Measurements from ENCODE around the gene MYCT1. TPM values are rescaled to one million over a fixed set of nuclear protein-coding genes. Genes with fewer than 3 reads are reported as not detected.
A peak's percentile ranks its signal among the peaks of the same experiment; 100 is the strongest.
"Not testable (repeated sequence)": the region's sequence is repeated elsewhere in the genome, so short reads cannot be mapped to it uniquely, and the experiment has no call there.

MYCT1 gene, protein sequence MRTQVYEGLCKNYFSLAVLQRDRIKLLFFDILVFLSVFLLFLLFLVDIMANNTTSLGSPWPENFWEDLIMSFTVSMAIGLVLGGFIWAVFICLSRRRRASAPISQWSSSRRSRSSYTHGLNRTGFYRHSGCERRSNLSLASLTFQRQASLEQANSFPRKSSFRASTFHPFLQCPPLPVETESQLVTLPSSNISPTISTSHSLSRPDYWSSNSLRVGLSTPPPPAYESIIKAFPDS
- 0.50 TPM for polyA plus RNA-seq (2013, experiment 1 of 2; ENCODE audit: insufficient read length)
- polyA plus RNA-seq (2013, experiment 2 of 2; ENCODE audit: insufficient read length): 0.31 TPM

- DNase-seq: peak; percentile 13
These were observed at the start of gene MYCT1 for GRCh38 chr6:152697634-152698033. Gene MYCT1 (plus strand): TSS chr6:152697897. CDS start chr6:152697903, 6 bp downstream.

- no peak for DNase-seq
These were observed 49.6 kb upstream of the MYCT1 start for GRCh38 chr6:152648105-152648504.

- peak; percentile 31 for DNase-seq
These were observed 45.7 kb upstream of the MYCT1 start for GRCh38 chr6:152651986-152652385.

DNA sequence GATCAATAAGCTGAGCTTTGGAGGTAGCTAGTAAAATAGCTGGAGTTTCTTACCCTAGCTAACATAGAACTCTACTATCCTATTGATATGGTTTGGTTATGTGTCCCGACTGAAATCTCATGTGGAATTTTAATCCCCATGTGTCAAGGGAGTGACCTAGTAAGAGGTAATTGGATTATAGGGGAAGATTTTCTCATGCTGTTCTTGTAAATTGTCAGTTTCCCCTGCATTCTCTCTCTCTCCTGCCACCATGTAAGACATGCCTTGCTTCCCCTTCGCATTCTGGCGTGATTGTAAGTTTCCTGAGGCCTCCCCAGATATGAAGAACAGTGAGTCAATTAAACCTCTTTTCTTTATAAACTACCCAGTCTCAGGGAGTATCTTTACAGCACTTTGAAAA lies 35.9 kb upstream of the MYCT1 start:
- DNase-seq: no peak

DNA sequence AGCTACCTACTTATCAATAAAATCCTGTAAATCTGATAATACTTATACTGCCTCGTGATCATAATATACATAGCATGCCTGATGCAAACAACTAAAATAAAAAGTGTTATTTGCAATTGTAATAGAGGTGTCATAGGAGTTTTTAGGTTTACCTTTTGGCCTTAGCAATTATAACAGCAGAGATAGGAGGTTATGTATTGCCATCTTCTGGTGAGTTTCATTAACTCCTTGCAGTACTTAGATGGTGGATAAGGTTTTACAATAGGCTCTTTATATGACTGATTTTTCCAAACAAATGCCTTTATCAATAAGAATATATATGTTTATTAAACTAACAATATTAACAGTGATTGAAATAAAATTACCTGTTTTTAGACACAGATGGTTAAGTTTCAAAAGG lies 27.8 kb upstream of the MYCT1 start:
- DNase-seq: peak; percentile 26

DNA sequence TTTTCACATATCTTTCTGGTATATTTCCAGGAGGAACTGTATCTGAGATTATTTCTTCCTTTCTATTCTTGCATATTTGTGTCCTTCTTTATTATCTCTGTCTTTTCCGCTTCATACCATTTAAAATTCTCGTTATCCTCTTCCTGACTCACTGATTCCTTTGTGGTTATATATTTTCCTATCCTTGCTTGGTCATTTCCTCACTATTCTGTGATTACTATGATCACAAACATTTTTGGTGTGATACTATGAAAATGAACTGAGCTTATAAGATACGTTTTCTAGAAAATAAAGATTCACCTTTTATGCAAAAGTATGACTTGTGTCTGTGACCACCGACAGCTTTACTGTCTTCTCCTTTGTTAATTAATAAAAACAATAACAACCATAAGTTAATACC lies 26.5 kb upstream of the MYCT1 start:
- peak; percentile 59 for DNase-seq

DNA sequence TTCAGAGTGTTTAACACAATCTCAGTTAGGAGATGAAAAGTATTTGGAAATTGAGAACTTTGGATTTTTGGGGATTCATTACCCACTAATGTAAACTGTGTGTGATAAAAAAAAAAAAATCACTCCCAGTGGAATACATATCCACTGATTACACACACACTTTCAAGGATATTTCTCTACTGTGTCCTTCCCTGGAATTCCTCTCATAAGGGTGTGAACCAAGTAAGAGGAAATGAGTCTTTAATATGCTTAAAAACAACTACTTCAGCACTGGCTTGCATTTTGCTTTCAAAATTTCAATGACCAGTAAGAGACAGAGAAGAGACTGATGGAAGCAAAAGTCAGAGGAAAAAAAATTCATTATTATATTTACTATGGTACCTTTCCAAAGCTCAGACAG lies 24.5 kb upstream of the MYCT1 start:
- peak; percentile 43 for DNase-seq

GRCh38 chr6:152680151-152680550 lies 17.5 kb upstream of the MYCT1 start:
- no peak for DNase-seq

- no peak for DNase-seq
These were observed 16.7 kb upstream of the MYCT1 start for GRCh38 chr6:152680879-152681517.

GRCh38 chr6:152682141-152682540 lies 15.6 kb upstream of the MYCT1 start:
- no peak for DNase-seq

DNA sequence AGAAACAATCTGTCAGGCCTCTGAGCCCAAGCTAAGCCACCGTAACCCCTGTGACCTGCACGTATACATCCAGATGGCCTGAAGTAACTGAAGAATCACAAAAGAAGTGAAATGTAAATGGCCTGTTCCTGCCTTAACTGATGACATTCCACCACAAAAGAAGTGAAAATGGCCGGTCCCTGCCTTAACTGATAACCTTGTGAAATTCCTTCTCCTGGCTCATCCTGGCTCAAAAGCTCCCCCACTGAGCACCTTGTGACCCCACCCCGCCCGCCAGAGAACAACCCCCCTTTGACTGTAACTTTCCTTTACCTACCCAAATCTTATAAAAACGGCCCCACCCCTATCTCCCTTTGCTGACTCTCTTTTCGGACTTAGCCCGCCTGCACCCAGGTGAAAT lies 14.8 kb upstream of the MYCT1 start:
- DNase-seq: not testable (repeated sequence)

- DNase-seq: no peak
These were observed 11.9 kb upstream of the MYCT1 start for GRCh38 chr6:152685819-152686218.

DNA sequence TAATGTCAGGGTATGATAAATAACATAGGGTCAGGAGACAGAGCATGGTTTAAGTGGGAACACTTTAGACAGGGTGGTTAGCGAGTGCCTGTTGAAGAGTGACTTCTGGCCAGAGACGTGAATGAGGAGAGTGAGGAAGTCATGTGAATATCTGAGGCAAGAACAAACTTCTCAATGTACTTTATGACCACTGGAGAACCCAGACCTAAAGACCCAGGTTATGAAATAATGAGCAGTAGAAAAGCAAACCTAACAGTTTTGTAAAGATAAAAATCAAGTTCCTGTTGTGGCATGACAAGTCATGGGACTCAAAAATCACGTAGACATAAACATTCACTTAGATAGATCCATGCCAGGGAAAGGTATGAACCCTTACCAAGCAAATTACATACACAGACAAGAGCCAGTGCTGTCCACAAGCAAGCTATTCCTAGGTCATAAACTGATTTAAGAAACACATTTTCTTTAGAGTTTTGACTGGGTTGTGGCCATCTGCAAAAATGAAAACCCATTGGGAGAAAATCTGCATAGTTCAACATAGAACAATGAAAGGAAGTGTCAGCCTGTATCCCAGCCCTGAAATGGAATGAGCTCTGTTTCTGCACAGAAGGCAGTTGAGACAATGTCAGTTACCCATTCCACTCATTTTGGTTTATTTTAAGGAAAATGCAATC lies 2.2 kb upstream of the MYCT1 start:
- DNase-seq: no peak

GRCh38 chr6:152696522-152696921 lies 1.2 kb upstream of the MYCT1 start:
- peak; percentile 94 for DNase-seq

DNA sequence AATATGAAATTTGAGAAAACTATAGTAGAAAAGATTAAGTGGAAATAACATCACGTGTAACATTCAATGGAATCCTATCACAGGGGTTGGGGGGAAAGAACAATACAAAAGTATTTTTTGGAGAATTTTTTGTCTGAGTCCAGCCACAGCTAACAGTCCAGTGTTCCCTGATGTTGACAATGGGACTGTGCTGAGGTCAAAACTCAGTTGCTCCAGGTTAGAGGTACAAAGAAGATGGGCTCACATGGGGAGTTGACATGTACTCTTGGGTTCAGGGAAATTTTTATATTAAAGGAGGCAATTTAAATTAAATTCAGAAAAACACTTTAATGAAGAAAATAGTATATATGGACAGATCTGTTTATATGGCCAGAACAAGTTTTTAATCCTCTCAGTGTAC lies 995 bp downstream of the MYCT1 start:
- DNase-seq: no peak

DNA sequence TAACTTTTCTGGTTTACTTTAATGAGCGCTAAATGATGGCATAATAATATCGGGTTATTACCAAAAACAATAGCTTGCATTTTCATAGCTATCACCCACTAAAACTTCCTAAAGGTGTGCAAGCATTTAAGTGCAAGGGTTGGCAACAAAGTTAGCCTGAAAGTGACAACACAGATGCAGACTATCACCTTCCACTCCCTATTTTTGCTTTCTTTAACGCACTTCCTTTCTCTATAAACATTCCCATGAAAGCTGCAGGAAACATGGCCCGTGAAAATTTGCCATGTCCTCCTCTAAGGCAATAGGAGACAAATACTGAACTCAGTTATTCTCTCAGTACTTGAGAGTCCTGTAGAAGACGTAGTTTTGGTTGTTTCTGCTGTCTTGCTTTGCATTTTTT lies 2.7 kb downstream of the MYCT1 start:
- DNase-seq: no peak

- peak; percentile 70 for DNase-seq
These were observed 3.6 kb downstream of the MYCT1 start for GRCh38 chr6:152701081-152701862.

DNA sequence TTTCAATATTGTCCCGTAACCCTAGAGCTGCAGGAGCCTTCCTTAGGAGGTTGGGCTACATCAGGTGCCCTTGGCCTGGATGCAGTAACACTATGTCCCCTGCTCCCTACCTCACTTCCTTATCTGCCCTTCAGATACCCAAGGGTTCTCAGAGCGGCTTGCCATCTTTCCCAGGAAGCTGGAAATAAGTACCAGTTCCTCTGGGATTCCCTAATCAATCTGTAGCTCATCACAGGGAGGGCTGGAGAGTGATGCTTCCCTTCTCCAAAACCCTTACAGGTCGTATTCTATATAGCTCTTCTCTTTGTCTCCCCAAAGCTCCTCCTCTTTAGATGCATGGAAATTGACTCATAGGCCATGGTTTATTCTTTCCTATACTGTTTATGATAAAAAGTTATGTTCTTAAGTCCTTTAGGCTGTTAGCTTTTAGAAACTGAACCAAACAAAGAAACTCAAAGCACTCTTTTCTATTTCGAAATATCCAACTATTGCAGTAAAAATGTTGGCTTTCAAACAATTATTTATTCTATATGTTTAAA lies 4.2 kb downstream of the MYCT1 start:
- peak; percentile 11 for DNase-seq

GRCh38 chr6:152703750-152704149 lies 6.1 kb downstream of the MYCT1 start:
- DNase-seq: not testable (repeated sequence)

DNA sequence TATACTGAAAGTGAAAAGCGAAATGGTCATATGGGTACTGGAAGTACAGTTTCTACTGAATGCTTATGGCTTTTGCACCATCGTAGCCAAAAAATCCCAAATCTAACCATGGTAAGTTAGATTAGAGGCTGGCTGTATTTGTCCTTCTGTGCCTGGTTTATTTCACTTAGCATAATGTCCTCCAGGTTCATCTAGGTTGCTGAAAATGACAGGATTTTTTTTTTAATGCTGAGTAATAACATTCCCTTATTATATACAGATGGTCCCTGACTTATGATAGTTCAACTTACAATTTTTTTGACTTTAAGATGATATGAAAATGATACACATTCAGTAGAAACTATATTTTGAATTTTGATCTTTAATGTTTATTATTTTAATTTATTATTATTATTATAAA lies 7.6 kb downstream of the MYCT1 start:
- DNase-seq: no peak

- no peak for DNase-seq
These were observed 18.6 kb downstream of the MYCT1 start for GRCh38 chr6:152716322-152716721.

GRCh38 chr6:152720974-152721373 lies 23.3 kb downstream of the MYCT1 start:
- DNase-seq: no peak

DNA sequence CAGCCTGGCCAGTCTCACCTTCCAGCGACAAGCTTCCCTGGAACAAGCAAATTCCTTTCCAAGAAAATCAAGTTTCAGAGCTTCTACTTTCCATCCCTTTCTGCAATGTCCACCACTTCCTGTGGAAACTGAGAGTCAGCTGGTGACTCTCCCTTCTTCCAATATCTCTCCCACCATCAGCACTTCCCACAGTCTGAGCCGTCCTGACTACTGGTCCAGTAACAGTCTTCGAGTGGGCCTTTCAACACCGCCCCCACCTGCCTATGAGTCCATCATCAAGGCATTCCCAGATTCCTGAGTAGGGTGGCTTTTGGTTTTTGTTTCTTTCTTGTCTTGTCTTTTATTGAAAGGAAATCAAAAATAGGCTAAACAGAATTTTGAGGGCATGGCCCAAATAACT lies 24.3 kb downstream of the MYCT1 start:
- DNase-seq: no peak
